Measurements from ENCODE around the gene PLTP.
"Not testable (repeated sequence)": the region's sequence is repeated elsewhere in the genome, so short reads cannot be mapped to it uniquely, and the experiment has no call there.

Gene PLTP

GRCh38 chr20:45874104-45874481 lies 37.9 kb downstream of the PLTP start:
- DNase-seq (ENCODE audit: low spot score), result not testable (repeated sequence)

DNA sequence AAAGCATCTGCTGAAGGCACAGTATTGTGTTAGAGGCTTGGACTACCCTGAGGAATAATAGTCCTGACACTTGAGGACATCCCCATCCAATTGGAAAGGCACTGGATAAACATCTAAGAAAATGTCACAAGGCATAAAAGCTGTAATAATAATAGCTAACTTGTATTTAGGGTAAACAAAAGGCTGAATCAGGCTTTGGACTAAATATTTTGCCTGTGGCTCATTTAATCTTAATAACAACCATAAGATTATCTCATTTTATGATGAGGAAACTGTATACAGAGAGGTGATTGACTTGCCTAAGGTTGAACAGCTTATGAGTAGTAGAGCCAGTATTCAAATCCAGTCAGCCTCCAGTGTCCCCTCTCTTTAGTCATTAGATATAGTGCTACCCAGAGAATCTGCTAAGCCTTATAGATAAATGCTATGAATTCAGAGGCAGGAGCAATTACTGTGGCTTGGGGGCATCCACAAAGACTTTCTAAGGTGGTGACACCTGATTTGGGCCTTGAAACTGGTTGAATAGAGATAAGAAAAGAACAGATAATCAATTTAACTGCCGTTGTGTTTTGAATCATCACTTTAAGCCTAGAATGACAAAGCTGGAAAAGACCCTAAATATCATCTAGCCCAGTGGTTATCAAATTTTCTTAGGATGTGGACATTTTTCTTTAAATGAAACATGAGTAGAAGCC lies 38.4 kb downstream of the PLTP start:
- no peak for DNase-seq (ENCODE audit: low spot score)

- DNase-seq (ENCODE audit: low spot score), result no peak
Measured at GRCh38 chr20:45872626-45873025, 39.3 kb downstream of the PLTP start.

GRCh38 chr20:45867819-45868176 lies 44.2 kb downstream of the PLTP start:
- DNase-seq (ENCODE audit: low spot score), result peak; percentile 56

DNA sequence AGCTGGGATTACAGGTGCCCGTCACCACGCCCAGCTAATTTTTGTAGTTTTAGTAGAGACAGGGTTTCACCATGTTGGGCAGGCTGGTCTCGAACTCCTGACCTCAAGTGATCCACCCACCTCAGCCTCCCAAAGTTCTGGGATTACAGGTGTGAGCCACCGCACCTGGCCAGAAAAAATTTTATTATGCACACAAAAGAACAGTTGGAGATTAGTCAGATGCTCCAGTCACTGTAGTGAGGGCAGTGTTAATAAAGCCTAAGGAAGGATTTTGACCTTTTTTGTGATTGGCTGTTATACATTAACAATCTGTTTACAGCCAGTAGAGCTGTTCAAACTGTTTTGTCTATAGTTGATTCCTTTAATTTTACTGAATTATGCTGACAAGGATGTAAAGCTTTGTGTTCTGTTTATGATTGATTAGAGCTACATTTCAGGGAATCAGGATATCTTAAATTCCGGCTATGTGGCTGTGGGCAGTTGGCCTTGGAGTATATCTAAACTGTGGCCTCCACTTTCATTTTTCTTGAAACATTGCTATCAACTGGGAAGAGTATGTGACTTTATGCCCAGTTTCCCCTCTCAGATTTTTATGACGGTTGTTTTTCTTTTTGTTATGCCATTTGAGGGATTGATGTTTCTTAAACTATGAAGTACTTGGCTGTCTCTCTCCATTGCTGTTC lies 44.7 kb downstream of the PLTP start:
- no peak for DNase-seq (ENCODE audit: low spot score)

DNA sequence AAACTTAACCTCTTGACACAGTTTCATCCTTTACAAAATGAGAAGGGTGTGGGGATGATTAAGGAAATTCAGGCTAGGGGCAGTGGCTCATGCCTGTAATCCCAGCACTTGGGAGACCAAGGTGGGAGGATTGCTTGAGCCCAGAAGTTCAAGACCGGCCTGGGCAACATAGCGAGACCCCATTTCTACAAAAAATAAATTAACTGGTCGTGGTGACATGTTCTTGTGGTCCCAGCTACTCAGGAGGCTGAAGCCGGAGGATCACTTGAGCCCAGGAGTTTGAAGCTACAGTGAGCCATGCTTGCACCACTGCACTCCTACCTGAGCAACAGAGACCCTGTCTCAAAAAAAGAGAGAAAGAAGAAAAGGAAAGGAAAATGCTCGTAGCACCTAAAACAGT lies 45.5 kb downstream of the PLTP start:
- no peak for DNase-seq (ENCODE audit: low spot score)

- no peak for DNase-seq (ENCODE audit: low spot score)
Measured at GRCh38 chr20:45863543-45864470, 48.1 kb downstream of the PLTP start.

GRCh38 chr20:45861221-45862075 lies 50.5 kb downstream of the PLTP start:
- no peak for DNase-seq (ENCODE audit: low spot score)

GRCh38 chr20:45860560-45861220 lies 51.3 kb downstream of the PLTP start:
- DNase-seq (ENCODE audit: low spot score), result peak; percentile 45

DNA sequence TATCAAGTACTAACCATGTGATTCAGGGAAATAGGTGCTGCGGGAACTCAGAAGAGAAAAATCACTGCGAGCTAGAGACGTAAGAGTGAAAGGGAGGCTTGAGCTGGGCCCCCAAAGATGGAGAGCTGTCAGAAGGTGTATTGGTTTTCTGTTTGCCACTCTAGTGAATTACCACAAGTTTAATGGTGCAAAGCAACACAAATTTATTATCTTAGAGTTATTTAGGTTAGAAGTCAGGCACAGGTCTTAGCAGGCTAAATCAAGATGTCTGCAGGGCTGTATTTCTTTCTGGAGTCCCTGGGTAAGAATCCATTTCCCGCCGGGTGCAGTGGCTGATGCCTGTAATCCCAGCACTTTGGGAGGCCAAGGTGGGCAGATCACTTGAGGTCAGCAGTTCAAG lies 52.0 kb downstream of the PLTP start:
- no peak for DNase-seq (ENCODE audit: low spot score)

DNA sequence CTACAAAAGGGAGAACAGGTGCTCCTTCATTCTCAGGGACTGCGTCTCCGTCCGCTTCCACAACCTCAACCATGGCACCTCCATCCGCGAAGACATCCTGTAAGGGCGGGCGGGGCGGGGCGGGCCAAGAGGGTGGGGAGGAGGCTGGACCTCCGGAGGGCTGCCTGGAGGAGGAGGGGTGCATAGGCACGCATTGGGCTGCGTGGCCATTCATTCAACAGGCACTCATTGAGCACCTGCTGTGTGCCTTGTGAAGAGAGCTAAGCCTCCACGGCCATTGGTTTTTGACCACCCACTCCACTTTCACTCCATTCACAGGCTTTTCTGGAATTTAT lies 54.1 kb downstream of the PLTP start:
- no peak for DNase-seq (ENCODE audit: low spot score)

GRCh38 chr20:45857114-45857881 lies 54.7 kb downstream of the PLTP start, which contains the start of the genes ACOT8 and ZSWIM3:
Gene ACOT8, minus strand, starts transcription at chr20:45857392. Its CDS starts 77 bp downstream, at chr20:45857315.
Gene ZSWIM3, plus strand, starts transcription at chr20:45857614. Its CDS starts 212 bp downstream, at chr20:45857826.
- peak; percentile 100 for DNase-seq (ENCODE audit: low spot score)

GRCh38 chr20:45853484-45853883 lies 58.5 kb downstream of the PLTP start:
- DNase-seq (ENCODE audit: low spot score), result no peak

DNA sequence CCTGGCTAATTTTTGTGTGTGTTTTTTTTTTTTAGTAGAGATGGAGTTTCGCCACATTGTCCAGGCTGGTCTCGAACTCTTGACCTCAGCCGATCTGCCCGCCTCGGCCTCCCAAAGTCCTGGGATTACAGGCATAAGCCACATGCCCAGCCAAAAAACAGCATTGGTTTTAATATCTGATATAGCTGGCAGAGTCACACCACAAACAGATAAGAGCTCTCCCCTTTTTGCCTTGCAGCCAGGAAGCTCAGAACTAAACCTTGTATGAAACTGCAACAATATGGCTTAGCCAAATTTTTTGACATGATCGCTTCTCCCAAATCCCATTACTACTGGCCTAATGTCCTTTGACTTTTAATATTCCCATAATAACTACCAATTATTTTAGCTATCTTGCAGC lies 59.6 kb downstream of the PLTP start:
- DNase-seq (ENCODE audit: low spot score), result no peak

DNA sequence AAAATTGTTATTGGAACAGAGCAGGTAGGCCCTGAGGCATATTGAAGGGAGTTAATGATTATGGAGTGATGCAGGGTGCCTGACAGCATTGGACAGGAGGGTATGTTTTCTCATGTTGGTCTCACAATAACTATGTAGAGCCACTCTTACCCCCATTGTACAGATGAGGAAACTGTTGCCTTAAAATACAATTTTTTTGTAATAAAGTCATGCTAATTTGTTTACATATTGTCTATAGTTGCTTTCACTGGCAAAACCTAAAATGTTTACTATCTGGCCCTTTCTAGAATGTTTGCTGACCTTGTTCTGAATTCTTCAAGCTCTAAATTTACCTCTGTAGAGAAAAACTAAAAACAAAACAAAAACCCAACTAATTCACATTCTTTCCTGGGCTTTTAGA lies 60.5 kb downstream of the PLTP start:
- no peak for DNase-seq (ENCODE audit: low spot score)

- no peak for DNase-seq (ENCODE audit: low spot score)
Measured at GRCh38 chr20:45850926-45851325, 61.0 kb downstream of the PLTP start.

GRCh38 chr20:45850238-45850637 lies 61.7 kb downstream of the PLTP start:
- DNase-seq (ENCODE audit: low spot score), result no peak

DNA sequence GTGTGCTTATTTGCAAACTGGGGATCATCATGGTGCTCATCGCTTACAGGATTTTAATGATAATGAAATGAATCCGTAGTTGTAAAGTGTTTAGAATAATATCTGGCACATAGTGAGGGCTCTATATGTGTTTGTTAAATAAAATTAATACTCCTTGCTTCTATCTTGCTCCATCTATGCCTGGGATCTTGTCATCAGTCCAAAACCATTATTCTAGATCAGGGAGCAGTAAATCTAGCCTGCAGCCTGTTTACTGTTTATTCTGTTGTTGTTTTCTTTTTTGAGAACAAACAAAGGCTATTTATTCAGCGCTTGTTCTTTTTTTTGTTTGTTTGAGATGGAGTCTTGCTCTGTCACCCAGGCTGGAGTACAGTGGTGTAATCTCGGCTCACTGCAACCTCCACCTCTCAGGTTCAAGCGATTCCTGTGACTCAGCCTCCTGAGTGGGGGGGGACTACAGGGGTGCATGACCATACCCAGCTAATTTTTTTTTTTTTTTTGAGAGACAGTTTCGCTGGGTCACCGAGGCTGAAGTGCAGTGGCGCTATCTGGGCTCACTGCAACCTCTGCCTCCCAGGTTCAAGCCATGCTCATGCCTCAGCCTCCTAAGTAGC lies 62.9 kb downstream of the PLTP start:
- DNase-seq (ENCODE audit: low spot score), result no peak

Measured in RKO (cell line).